ENCODE data around the gene UGDH.
A peak's percentile ranks its signal among the peaks of the same experiment; 100 is the strongest.

UGDH gene

GRCh38 chr4:39502019-39502663 lies 25.1 kb downstream of the UGDH start:
- no peak for DNase-seq (ENCODE audit: low read depth, low spot score)
- H3K27ac ChIP-seq, result peak overlapping the region; percentile 46

- no peak overlapping the region for H3K27ac ChIP-seq
- no peak for DNase-seq (ENCODE audit: low read depth, low spot score)
Observed at GRCh38 chr4:39498727-39499020, 28.6 kb downstream of the UGDH start.

DNA sequence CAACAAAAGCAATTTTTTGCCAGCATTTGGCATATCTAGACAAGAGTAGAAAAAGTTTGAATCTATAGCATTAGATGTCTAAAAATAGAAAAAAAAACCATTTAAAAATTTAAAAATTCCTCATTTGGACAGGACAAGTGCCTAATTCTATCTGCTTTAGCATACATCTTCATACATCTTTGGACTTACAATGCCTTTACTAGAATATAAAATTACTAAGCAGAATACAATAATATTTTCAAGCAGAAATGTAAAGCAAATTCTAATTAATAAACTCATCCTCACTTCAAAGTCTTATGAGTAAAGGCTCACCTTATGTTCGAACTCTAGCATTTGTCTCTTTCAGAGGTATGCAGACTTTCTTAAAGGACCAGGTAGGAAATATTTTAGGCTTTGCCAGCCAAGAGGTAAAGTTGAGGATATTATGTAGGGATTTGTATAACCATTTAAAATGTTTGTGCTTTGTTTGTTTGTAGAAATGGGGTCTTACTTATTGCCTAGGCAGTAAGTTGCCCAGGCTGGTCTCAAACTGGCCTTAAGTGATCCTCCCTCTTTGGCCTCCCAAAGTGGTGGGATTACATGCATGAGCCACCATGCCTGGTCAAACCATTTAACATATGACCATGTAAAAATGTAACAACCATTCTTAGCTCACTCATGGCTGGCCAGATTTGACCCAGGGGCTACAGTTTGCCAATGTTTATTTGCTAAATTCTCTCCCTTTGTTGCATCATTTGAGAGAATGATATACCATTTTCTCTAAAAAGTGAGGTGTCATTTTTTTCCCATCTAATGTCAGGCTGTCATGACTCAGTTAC lies 29.1 kb downstream of the UGDH start:
- DNase-seq (ENCODE audit: low read depth, low spot score), result no peak
- no peak overlapping the region for H3K27ac ChIP-seq

DNA sequence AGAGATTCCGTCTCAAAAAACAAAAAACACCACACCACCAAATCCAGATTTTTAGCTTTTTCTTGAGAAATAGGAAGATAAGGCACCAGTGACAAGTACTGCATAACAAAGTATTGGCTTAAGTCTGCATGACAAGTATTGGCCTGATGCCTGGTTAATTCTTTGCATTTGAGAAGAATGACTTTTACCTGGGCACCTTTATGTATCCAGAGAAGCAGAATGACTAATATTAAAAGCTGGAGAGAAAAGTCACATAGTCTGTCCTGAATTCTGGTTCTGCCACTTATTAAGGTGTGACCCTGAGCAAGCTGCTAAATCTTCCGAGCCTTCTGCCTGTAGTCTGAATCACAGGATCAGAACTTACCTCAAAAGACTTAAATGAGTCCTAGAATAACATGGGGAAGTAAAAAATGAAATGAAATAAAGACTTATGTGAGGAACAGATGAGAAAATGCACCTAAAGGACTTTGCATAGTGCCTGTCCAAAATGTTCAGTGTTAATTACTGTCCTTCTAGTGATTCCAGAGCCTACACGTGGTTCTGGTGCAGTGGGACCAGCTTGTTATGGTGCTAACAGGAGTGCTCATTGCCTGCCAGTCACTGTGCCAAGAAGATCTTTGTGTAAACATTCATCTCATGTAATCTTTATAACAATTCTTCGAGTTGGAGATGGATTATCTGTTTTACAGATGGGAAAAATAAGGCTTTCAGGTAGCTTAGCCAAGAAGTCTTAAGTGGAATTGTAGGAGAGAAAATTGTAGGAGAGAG lies 31.6 kb downstream of the UGDH start:
- DNase-seq (ENCODE audit: low read depth, low spot score), result peak; percentile 83
- peak overlapping the region; percentile 82 for H3K27ac ChIP-seq

DNA sequence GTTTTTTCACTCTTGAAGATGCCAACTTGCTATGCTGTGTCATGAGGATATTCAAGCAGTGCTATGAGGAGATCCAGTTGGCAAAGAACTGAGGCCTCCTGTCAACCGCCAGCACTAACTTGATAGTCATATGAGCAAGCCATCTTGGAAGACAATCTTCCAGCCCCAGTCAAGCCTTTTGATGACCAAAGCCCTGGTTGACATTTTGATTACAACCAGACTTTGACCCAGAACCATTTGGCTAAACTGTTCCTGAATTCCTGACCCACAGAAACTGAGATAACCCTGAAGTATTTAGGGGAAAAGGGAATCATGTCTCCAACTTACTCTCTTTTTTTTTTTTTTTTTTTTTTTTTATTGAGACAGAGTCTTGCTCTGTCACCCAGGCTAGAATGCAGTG lies 32.9 kb downstream of the UGDH start:
- H3K27ac ChIP-seq, result no peak overlapping the region
- no peak for DNase-seq (ENCODE audit: low read depth, low spot score)

DNA sequence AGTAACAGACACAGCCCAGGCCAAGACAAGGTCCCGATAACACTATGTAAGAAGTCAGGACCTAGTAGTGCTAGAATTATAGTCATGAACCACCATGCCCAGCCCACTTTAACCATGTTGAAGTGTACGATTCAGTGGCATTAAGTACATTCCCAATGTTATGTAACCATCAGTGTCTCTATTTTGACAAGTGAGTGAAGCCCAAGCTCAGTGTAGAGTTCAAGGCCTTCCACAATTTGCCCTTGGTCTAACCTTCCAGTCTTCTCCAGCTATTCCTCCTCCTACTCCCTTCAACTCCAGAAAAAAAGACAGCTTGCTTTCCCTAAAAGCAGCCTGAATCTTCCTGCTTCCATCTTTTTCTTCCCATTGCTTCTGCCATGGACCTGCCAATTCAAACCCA lies 36.9 kb downstream of the UGDH start:
- no peak overlapping the region for H3K27ac ChIP-seq

DNA sequence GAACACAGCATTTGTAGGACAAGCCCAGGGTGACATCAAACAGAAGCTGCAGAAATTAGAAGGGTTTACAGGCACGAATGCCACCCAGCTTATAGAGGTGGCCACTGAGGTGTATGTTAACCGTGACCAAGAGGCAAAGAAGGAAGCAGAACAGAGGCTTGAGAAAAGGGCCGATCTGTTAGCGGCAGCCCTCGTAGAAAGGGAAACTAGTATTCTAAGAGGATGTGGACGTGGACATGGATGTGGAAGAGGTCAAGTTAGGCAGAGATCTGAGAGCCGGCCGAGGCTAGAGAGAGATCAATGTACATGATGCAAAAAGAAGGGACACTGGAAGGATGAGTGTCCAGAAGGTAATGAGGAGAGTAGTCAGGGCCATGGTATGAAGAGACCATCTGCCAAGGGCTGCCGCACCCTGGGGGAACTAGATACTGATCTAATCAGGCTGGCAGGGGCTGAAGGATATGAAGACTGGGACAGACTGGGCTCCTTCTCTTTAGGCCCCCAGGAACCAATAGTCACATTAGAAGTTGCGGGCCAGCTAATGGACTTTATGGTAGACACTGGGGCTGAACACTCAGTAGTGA lies 40.9 kb downstream of the UGDH start:
- no peak overlapping the region for H3K27ac ChIP-seq

More for the DNA sequence above, 36.9 kb downstream of the UGDH start:
- no peak for DNase-seq (ENCODE audit: low read depth, low spot score)

DNA sequence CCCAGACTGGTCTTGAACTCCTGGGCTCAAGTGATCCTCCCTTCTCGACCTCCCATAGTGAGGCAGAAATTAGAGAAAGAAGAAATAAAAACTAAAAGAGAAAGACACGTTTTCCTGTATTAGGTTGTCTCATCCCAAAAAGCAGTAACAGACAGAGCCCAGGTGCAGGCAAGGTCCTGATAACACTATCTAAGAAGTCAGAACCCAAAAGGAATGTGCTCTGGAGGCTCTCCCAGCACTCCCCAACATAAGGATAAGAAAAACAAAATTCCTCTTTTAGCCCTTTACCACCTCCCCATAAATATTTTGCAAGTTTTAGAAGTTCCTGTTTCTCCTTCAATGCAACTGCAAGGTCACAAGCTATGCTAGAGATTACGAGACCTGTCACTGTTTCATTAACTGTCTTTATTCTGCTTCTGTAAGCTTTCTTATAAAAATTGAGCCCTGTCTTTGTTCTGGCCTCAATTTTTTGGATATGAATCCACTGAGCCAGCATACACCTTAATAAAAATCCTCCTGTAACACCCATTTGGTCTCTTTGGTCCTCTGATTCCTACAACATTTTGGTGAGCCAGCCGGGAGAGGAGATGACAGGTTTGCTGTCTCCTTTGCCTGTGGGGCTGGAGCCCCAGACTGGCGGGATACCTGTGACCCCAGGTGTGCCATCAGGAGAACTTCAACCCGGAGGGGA lies 42.5 kb downstream of the UGDH start:
- DNase-seq (ENCODE audit: low read depth, low spot score), result no peak
- no peak overlapping the region for H3K27ac ChIP-seq

More for the DNA sequence above, 40.9 kb downstream of the UGDH start:
- no peak for DNase-seq (ENCODE audit: low read depth, low spot score)

- no peak overlapping the region for H3K27ac ChIP-seq
- no peak for DNase-seq (ENCODE audit: low read depth, low spot score)
Observed at GRCh38 chr4:39480902-39481695, 46.1 kb downstream of the UGDH start.

DNA sequence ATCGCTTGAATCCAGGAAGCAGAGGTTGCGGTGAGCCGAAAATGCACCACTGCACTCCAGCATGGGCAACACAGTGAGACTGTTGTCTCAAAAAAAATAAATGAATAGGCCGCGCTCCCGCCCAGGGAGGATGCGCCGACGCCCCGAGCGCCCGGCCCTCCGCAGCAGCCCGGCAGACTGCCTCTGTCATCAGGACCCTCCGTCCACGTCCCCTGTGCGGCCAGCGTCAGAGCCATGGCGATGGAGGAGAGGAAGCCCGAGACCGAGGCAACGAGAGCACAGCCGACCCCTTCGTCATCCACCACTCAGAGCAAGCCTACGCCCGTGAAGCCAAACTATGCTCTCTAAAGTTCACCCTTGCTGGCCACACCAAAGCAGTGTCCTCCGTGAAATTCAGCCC lies 47.0 kb downstream of the UGDH start:
- no peak overlapping the region for H3K27ac ChIP-seq
- DNase-seq (ENCODE audit: low read depth, low spot score), result no peak

DNA sequence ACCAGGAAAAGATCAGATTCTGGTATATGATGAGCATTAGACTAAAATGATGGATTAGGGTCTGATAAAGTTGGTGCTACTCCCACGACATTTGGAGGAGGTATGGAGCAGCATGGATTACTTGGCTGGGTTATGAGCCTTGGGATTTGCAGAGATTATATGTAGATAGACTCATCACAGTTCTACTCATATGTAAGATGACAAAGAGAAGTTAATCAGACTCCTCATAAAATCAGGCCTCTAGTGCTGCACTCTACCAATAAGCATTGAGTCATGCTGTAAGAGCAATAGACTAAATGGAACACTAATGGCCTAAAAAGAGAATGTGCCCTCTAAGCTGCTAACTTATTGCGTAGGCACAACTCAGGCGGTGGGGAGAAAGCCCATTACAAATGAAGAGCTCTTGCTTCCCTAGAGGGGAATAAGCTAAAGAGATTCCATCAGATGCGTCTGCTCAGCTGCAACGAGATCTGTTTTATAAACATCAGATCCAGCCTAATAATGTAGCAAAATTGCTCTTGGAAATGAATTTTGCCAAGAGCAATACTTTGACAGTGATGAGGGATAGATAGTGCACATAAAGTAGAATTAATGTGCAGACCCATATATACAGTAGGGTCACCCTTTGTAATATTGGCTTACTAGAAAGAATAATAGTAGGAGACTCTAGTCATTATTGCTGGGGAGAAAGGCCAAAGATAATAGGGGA lies 50.9 kb downstream of the UGDH start:
- DNase-seq (ENCODE audit: low read depth, low spot score), result no peak
- H3K27ac ChIP-seq, result no peak overlapping the region

GRCh38 chr4:39472396-39472795 lies 54.8 kb downstream of the UGDH start:
- no peak overlapping the region for H3K27ac ChIP-seq
- DNase-seq (ENCODE audit: low read depth, low spot score), result no peak

- no peak overlapping the region for H3K27ac ChIP-seq
- DNase-seq (ENCODE audit: low read depth, low spot score), result no peak
Observed at GRCh38 chr4:39470402-39470801, 56.8 kb downstream of the UGDH start.

DNA sequence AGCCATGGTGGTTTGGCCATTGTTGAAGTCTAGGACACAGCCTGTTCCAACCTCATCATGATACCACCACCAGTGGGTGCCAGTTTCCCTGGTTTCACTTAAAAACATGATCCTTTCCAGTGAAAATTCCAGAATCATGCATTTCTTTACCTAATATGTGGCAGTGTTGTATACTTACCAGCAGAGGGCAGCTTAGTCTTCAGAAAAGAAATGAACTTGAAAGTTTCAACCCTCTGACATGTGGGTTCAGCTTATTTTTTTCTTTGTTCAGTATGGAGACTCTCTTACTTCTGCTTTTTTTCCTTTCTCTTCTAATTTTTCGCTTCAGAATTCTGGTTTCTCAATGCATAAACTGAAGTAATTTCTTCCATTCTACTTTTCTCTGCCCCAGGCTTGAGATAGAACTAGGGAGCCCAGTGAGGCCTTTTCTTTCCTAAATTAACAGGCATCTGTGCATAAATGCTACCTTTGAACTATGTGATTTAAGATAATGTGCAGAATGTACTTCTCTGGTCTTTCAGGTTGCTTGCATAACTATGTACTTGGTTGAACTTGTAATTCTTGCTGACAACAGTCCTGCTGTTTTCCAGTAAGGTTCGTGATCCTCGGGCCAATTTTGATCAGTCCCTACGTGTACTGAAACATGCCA lies 57.7 kb downstream of the UGDH start:
- no peak overlapping the region for H3K27ac ChIP-seq
- no peak for DNase-seq (ENCODE audit: low read depth, low spot score)

- no peak overlapping the region for H3K27ac ChIP-seq
- no peak for DNase-seq (ENCODE audit: low read depth, low spot score)
Observed at GRCh38 chr4:39467464-39467863, 59.8 kb downstream of the UGDH start.

GRCh38 chr4:39466747-39467146 lies 60.5 kb downstream of the UGDH start:
- peak overlapping the region; percentile 25 for H3K27ac ChIP-seq
- DNase-seq (ENCODE audit: low read depth, low spot score), result no peak

DNA sequence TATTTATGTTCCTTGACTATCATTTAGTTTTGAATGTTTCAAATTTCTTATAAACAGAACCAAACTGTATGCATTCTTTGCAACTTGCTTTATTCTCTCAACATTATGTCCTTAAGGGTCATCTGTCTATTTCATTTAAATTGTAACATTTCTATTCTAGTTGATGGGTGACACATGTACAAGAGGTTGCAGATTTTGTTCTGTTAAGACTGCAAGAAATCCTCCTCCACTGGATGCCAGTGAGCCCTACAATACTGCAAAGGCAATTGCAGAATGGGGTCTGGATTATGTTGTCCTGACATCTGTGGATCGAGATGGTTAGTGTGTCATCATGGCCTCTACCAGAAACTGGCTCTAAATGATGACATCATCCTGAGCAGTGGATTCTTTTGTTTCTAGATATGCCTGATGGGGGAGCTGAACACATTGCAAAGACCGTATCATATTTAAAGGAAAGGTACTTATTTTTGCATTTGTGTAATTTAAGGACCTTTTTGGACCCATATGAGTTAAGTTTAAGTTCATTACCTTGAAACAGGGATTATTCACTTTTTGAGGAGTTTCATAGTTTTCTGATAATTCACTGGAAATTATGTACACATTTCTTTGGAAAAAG lies 62.2 kb downstream of the UGDH start:
- DNase-seq (ENCODE audit: low read depth, low spot score), result no peak
- no peak overlapping the region for H3K27ac ChIP-seq
